ENCODE data around the gene CRELD2.

CRELD2 gene

GRCh38 chr22:49961005-49961600, 42.7 kb downstream of the CRELD2 start:
- peak overlapping the region; percentile 56 for H3K9ac ChIP-seq (ENCODE audit: low read length)
- H2AFZ ChIP-seq (ENCODE audit: low read length) = no peak overlapping the region
- H3F3A ChIP-seq (ENCODE audit: insufficient read depth, low read length) = no peaks in the 10 kb centered on the region
- H3K79me2 ChIP-seq (ENCODE audit: low read length) = peaks cover 32% of the 10 kb centered on the region
- 0 out of 2 replicates have a peak, but pooled peaks cover 6% of the 10 kb centered on the region for H3K36me3 ChIP-seq (replicated peaks; ENCODE audit: insufficient read depth, low read length)
- no peaks in the 10 kb centered on the region for H3K9me2 ChIP-seq (replicated peaks; ENCODE audit: insufficient read depth, low read length)
- no peak for TF ChIP-seq EZH2phosphoT487 (IDR thresholded peaks at IDR 0.05; ENCODE audit: low read length)
- TF ChIP-seq CTCF (IDR thresholded peaks at IDR 0.05; ENCODE audit: low read length) = no peak
- no peak for TF ChIP-seq EZH2 (optimal IDR thresholded peaks at IDR 0.05; ENCODE audit: low read depth, low read length)
- peak overlapping the region; percentile 96 for H3K4me2 ChIP-seq (ENCODE audit: low read depth, low read length)
- H3K4me3 ChIP-seq (ENCODE audit: low read length) = peak overlapping the region; percentile 94
- H4K20me1 ChIP-seq (ENCODE audit: insufficient read depth, low read length) = no peaks in the 10 kb centered on the region
- no peaks in the 10 kb centered on the region for H3K27me3 ChIP-seq (replicated peaks; ENCODE audit: insufficient read depth, low read length)
- H3K4me1 ChIP-seq (ENCODE audit: low read length) = 0 out of 2 replicates have a peak, but pooled peaks cover 9% of the 10 kb centered on the region
- no peaks in the 10 kb centered on the region for H3K9me3 ChIP-seq (replicated peaks; ENCODE audit: insufficient read depth, low read length)
- no peak overlapping the region for H3K27ac ChIP-seq (ENCODE audit: low read length)
- DNase-seq = peak; percentile 40

GRCh38 chr22:49961601-49962011, 43.2 kb downstream of the CRELD2 start:
- 0 out of 2 replicates have a peak, but pooled peaks cover 9% of the 10 kb centered on the region for H3K4me1 ChIP-seq (ENCODE audit: low read length)
- peak overlapping the region; percentile 56 for H3K9ac ChIP-seq (ENCODE audit: low read length)
- peaks cover 32% of the 10 kb centered on the region for H3K79me2 ChIP-seq (ENCODE audit: low read length)
- no peaks in the 10 kb centered on the region for H3F3A ChIP-seq (ENCODE audit: insufficient read depth, low read length)
- no peak overlapping the region for H2AFZ ChIP-seq (ENCODE audit: low read length)
- H4K20me1 ChIP-seq (ENCODE audit: insufficient read depth, low read length) = no peaks in the 10 kb centered on the region
- peak overlapping the region; percentile 96 for H3K4me2 ChIP-seq (ENCODE audit: low read depth, low read length)
- no peaks in the 10 kb centered on the region for H3K27me3 ChIP-seq (replicated peaks; ENCODE audit: insufficient read depth, low read length)
- no peaks in the 10 kb centered on the region for H3K9me3 ChIP-seq (replicated peaks; ENCODE audit: insufficient read depth, low read length)
- no peaks in the 10 kb centered on the region for H3K9me2 ChIP-seq (replicated peaks; ENCODE audit: insufficient read depth, low read length)
- H3K4me3 ChIP-seq (ENCODE audit: low read length) = peak overlapping the region; percentile 94
- DNase-seq = no peak
- TF ChIP-seq EZH2phosphoT487 (IDR thresholded peaks at IDR 0.05; ENCODE audit: low read length) = no peak
- no peak for TF ChIP-seq EZH2 (optimal IDR thresholded peaks at IDR 0.05; ENCODE audit: low read depth, low read length)
- TF ChIP-seq CTCF (IDR thresholded peaks at IDR 0.05; ENCODE audit: low read length) = no peak
- H3K36me3 ChIP-seq (replicated peaks; ENCODE audit: insufficient read depth, low read length) = 0 out of 2 replicates have a peak, but pooled peaks cover 6% of the 10 kb centered on the region
- no peak overlapping the region for H3K27ac ChIP-seq (ENCODE audit: low read length)

- peak overlapping the region; percentile 56; the same call in 1 of the 2 replicates for H3K9ac ChIP-seq (ENCODE audit: low read length)
- H3K4me1 ChIP-seq (ENCODE audit: low read length) = 0 out of 2 replicates have a peak, but pooled peaks cover 9% of the 10 kb centered on the region
- peak overlapping the region; percentile 96 for H3K4me2 ChIP-seq (ENCODE audit: low read depth, low read length)
- no peaks in the 10 kb centered on the region for H3K9me3 ChIP-seq (replicated peaks; ENCODE audit: insufficient read depth, low read length)
- H2AFZ ChIP-seq (ENCODE audit: low read length) = no peak overlapping the region
- H3K4me3 ChIP-seq (ENCODE audit: low read length) = peak overlapping the region; percentile 94
- no peak for TF ChIP-seq CTCF (IDR thresholded peaks at IDR 0.05; ENCODE audit: low read length)
- no peak for TF ChIP-seq EZH2phosphoT487 (IDR thresholded peaks at IDR 0.05; ENCODE audit: low read length)
- TF ChIP-seq EZH2 (optimal IDR thresholded peaks at IDR 0.05; ENCODE audit: low read depth, low read length) = no peak
- peaks cover 32% of the 10 kb centered on the region for H3K79me2 ChIP-seq (ENCODE audit: low read length)
- no peaks in the 10 kb centered on the region for H3K9me2 ChIP-seq (replicated peaks; ENCODE audit: insufficient read depth, low read length)
- peak; percentile 5 for DNase-seq
- no peaks in the 10 kb centered on the region for H4K20me1 ChIP-seq (ENCODE audit: insufficient read depth, low read length)
- H3K36me3 ChIP-seq (replicated peaks; ENCODE audit: insufficient read depth, low read length) = 0 out of 2 replicates have a peak, but pooled peaks cover 6% of the 10 kb centered on the region
- H3K27ac ChIP-seq (ENCODE audit: low read length) = no peak overlapping the region
- H3K27me3 ChIP-seq (replicated peaks; ENCODE audit: insufficient read depth, low read length) = no peaks in the 10 kb centered on the region
- no peaks in the 10 kb centered on the region for H3F3A ChIP-seq (ENCODE audit: insufficient read depth, low read length)
Observed at GRCh38 chr22:49962012-49962750, 43.7 kb downstream of the CRELD2 start.

Measured in MM.1S (cell line).